Measurements from ENCODE around the gene FSTL4. TPM values are rescaled to one million over a fixed set of nuclear protein-coding genes. Genes with fewer than 3 reads are reported as not detected.

The FSTL4 gene
- total and polyA plus RNA-seq, 2 donors from 2014 or later, result 0.09 to 4.0 TPM

DNA sequence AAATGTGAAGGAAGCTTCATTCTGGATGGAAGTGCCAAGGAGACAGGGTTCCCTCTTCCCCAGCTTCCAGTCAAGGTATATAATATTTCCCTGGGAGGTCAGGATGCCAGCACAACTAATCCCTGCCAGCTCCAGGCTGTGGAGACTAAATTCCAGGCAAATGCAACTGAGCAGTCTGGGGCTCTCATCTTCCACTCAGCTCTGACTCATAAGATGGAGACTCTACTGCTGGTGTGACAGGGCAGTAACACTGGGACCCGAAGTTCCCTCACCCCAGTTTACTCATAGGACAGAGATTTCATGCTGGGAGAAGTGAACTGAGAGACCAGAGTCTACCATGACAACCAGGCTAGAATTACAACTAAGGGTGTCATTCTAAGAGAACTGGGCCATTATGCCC is 235.4 kb downstream of the FSTL4 start:
- no peak overlapping the region for H3K4me3 ChIP-seq (ENCODE audit: low read length in 3 of 3)
- H3K4me1 ChIP-seq (ENCODE audit: control insufficient read depth in 2 of 3, insufficient read depth in 2 of 3, low read depth in 1 of 3, low read length in 3 of 3), result no peaks in the 10 kb centered on the region
- no peak for TF ChIP-seq CTCF (IDR thresholded peaks at IDR 0.05; ENCODE audit: borderline replicate concordance, extremely low read depth, insufficient read depth)
- FAIRE-seq (no peak), DNase-seq (peak in 1 of 5 donors; percentile 1)
- intact Hi-C loops (cut with DNase I), result no loop called here
- peaks cover 0 to 6% (median 0%) of the 10 kb centered on the region in 3 donors for H3K9me3 ChIP-seq (ENCODE audit: control insufficient read depth in 2 of 3, insufficient read depth in 1 of 3, low read length in 3 of 3)
- no peaks in the 10 kb centered on the region for H3K27me3 ChIP-seq (ENCODE audit: control insufficient read depth, insufficient read depth, low read length)
- H3K36me3 ChIP-seq (ENCODE audit: control insufficient read depth in 2 of 3, insufficient read depth in 3 of 3, low read length in 3 of 3), result no peaks in the 10 kb centered on the region
- no peak overlapping the region for H3K9ac ChIP-seq (ENCODE audit: low read length in 3 of 3)
- no peak overlapping the region for H3K27ac ChIP-seq (ENCODE audit: low read depth in 2 of 2, low read length in 2 of 2)

DNA sequence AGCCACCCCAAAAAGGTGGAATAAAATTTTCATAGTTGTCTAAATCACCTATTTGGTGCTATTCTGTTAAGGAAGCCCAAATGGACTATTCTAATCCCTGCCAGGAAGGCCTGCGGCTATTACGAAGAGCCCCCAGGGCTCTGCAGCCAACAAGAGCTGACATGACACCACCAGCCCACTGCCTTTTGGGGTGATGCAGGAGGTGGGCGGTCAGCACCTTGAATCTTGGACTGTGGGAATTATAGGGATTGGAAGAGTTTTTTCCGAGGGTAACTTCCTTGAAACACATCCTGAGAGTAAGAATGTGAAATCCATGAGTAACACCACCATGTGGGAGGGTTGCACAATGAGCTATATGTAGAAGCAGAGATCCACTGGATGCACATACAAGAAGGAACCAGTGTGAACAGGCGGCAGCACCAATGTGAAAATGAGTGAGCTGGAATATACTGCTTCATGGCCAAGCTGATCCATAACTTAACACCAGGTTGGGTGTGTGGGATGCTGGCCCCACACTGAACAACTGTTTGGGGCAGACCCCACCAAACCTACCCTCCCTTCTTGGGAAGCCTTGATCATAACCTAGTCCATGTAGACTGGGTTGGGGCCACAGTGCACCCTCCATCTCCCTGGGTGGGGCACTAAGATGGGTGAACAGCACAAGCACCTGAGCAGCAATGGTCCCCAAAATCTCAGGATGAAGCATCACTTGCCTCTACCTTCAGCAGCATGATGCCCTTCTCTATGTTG is 239.0 kb downstream of the FSTL4 start:
- Histone ChIP-seq H3K9ac (ENCODE audit: low read length in 3 of 3) (no peak overlapping the region), H3K4me1 (ENCODE audit: control insufficient read depth in 2 of 3, insufficient read depth in 2 of 3, low read depth in 1 of 3, low read length in 3 of 3) (peaks cover 0 to 2% (median under 1%) of the 10 kb centered on the region in 3 donors), H3K9me3 (ENCODE audit: control insufficient read depth in 2 of 3, insufficient read depth in 1 of 3, low read length in 3 of 3) (peaks cover 0 to 6% (median 0%) of the 10 kb centered on the region in 3 donors), H3K4me3 (ENCODE audit: low read length in 3 of 3) (no peak overlapping the region), H3K27me3 (ENCODE audit: control insufficient read depth, insufficient read depth, low read length) (no peaks in the 10 kb centered on the region), H3K27ac (ENCODE audit: low read depth in 2 of 2, low read length in 2 of 2) (no peak overlapping the region), H3K36me3 (ENCODE audit: control insufficient read depth in 2 of 3, insufficient read depth in 3 of 3, low read length in 3 of 3) (no peaks in the 10 kb centered on the region)
- no peak for FAIRE-seq
- TF ChIP-seq CTCF (IDR thresholded peaks at IDR 0.05; ENCODE audit: borderline replicate concordance, extremely low read depth, insufficient read depth), result no peak
- peak in 2 of 5 donors; percentile 6 to 16 for DNase-seq
- intact Hi-C loops (cut with DNase I), result no loop called here

- H3K27me3 ChIP-seq (ENCODE audit: control insufficient read depth, insufficient read depth, low read length), result no peaks in the 10 kb centered on the region
- intact Hi-C loops (cut with DNase I), result no loop called here
- DNase-seq, result peak in 1 of 5 donors; percentile 6
- TF ChIP-seq CTCF (IDR thresholded peaks at IDR 0.05; ENCODE audit: borderline replicate concordance, extremely low read depth, insufficient read depth), result no peak
- FAIRE-seq, result no peak
- no peak overlapping the region for H3K27ac ChIP-seq (ENCODE audit: low read depth in 2 of 2, low read length in 2 of 2)
- no peaks in the 10 kb centered on the region for H3K36me3 ChIP-seq (ENCODE audit: control insufficient read depth in 2 of 3, insufficient read depth in 3 of 3, low read length in 3 of 3)
- H3K9me3 ChIP-seq (ENCODE audit: control insufficient read depth in 2 of 3, insufficient read depth in 1 of 3, low read length in 3 of 3), result peaks cover 0 to 6% (median 0%) of the 10 kb centered on the region in 3 donors
- H3K9ac ChIP-seq (ENCODE audit: low read length in 3 of 3), result no peak overlapping the region
- peaks cover 0 to 4% (median 4%) of the 10 kb centered on the region in 3 donors for H3K4me1 ChIP-seq (ENCODE audit: control insufficient read depth in 2 of 3, insufficient read depth in 2 of 3, low read depth in 1 of 3, low read length in 3 of 3)
- H3K4me3 ChIP-seq (ENCODE audit: low read length in 3 of 3), result no peak overlapping the region
Measured at GRCh38 chr5:133372293-133372937, 239.9 kb downstream of the FSTL4 start.
